Measurements from ENCODE around the gene SLC17A7.

DNA sequence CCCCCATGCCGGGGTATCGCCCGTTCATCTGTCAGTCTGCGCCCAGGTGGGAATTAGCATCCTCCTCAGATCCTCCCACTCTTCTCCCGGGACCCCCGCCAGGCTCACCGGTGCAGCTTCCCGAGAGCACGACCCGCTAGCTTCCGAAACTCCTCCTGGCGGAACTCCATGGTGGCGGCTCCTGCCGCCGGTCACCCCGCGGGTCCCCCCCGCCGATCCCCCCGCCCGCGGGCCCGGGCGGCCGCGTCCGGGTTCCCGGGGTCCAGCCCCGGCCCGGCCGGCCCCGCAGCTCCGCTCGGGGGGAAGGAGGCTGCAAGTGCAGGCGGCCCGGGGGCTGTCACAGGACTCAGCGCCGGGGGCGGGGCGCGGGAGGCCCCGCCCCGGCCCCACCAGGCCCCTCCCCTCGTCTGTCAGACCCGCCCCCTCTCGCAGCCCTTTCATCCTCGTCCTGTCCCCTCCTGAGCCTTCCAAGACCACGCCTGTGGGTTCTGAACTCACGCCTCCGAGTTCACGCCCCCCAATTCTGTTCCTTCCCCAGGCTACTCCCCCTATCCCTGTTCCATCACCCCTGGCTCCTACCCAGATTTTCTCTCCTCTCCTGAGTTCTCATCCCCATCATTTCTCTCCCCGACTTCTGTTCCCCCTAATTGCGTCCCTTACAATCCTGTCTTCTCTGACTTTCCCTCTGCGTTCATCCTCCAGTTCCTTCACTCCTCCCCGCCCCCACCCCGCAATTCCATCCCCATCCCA lies at the start of gene SLC17A7:
- TF ChIP-seq POLR2AphosphoS5 (IDR thresholded peaks at IDR 0.05; ENCODE audit: low read depth, low read length), result no peak
- no peak for TF ChIP-seq POLR2A (IDR thresholded peaks at IDR 0.05; ENCODE audit: low read depth, low read length)
- no peak for TF ChIP-seq TAF1 (IDR thresholded peaks at IDR 0.05; ENCODE audit: borderline replicate concordance, low read depth, low read length)

All from GM12892 (cell line).